Activated T-cell treated with anti-CD3 and anti-CD28 coated beads, Interleukin-2, amount 50 U/mL, for 4 hours (primary cell): ENCODE data around the gene PFKFB2. TPM values are rescaled to one million over a fixed set of nuclear protein-coding genes. Genes with fewer than 3 reads are reported as not detected.

Experiments
- ATAC-seq, 2 donors: fragments of 200-7000 bp; cut with Tn5 transposase; one replicate each; pipeline ENCODE4 v1.10.0; 2021
- DNase-seq: peaks from one replicate; pipeline ENCODE4 v3.0.0-alpha.2; 2020
- H3K27me3 Mint-ChIP-seq: one replicate; pipeline ENCODE4 v1.8.0; 2021; ENCODE audit warnings: low read depth, mixed read lengths
- H3K36me3 Mint-ChIP-seq: one replicate; pipeline ENCODE4 v1.8.0; 2022; ENCODE audit warnings: mixed read lengths; ENCODE audit not compliant: insufficient read depth
- H3K4me1 Mint-ChIP-seq: one replicate; pipeline ENCODE4 v1.8.0; 2021; ENCODE audit warnings: low read depth, mixed read lengths
- H3K4me3 Mint-ChIP-seq: one replicate; pipeline ENCODE4 v1.8.0; 2021; ENCODE audit warnings: mild to moderate bottlenecking, moderate library complexity, mixed read lengths
- H3K9me3 Mint-ChIP-seq: one replicate; pipeline ENCODE4 v1.8.0; 2021; ENCODE audit warnings: mixed read lengths
- total RNA-seq, 3 donors: library from RNA; stranded (reverse); gene quantifications; one replicate each; pipeline ENCODE4 v1.2.1, GENCODE V29; 2021

Gene PFKFB2
- total RNA-seq, 3 donors from 2014 or later = 2.8 to 5.7 (median 4.1) TPM

GRCh38 chr1:207028884-207029650, 24.0 kb upstream of the PFKFB2 start:
- no peak overlapping the region for H3K4me3 Mint-ChIP-seq
- H3K4me1 Mint-ChIP-seq = no peaks in the 10 kb centered on the region
- no peaks in the 10 kb centered on the region for H3K36me3 Mint-ChIP-seq
- ATAC-seq = no peak
- H3K9me3 Mint-ChIP-seq = no peaks in the 10 kb centered on the region
- H3K27me3 Mint-ChIP-seq = peaks cover 48% of the 10 kb centered on the region
- no peak for DNase-seq

- no peak overlapping the region for H3K4me3 Mint-ChIP-seq
These were observed 23.2 kb upstream of the PFKFB2 start for GRCh38 chr1:207029701-207030521.

GRCh38 chr1:207030522-207031009, 22.5 kb upstream of the PFKFB2 start:
- Mint-ChIP-seq H3K27me3 (peaks cover 58% of the 10 kb centered on the region), H3K4me3 (no peak overlapping the region), H3K36me3 (no peaks in the 10 kb centered on the region), H3K4me1 (no peaks in the 10 kb centered on the region), H3K9me3 (no peaks in the 10 kb centered on the region)
- no peak for ATAC-seq
- no peak for DNase-seq

More at GRCh38 chr1:207029701-207030521, 23.2 kb upstream of the PFKFB2 start:
- no peaks in the 10 kb centered on the region for H3K9me3 Mint-ChIP-seq
- no peak for DNase-seq
- H3K36me3 Mint-ChIP-seq = no peaks in the 10 kb centered on the region
- peaks cover 51% of the 10 kb centered on the region for H3K27me3 Mint-ChIP-seq
- H3K4me1 Mint-ChIP-seq = no peaks in the 10 kb centered on the region
- ATAC-seq = no peak

GRCh38 chr1:207031016-207031415, 22.1 kb upstream of the PFKFB2 start:
- Mint-ChIP-seq H3K9me3 (no peaks in the 10 kb centered on the region), H3K36me3 (no peaks in the 10 kb centered on the region), H3K27me3 (peaks cover 58% of the 10 kb centered on the region), H3K4me1 (no peaks in the 10 kb centered on the region), H3K4me3 (no peak overlapping the region)
- DNase-seq (no peak), ATAC-seq (no peak)

- no peaks in the 10 kb centered on the region for H3K36me3 Mint-ChIP-seq
- peaks cover 54% of the 10 kb centered on the region for H3K27me3 Mint-ChIP-seq
- H3K4me1 Mint-ChIP-seq = no peaks in the 10 kb centered on the region
- no peaks in the 10 kb centered on the region for H3K9me3 Mint-ChIP-seq
- no peak overlapping the region for H3K4me3 Mint-ChIP-seq
- DNase-seq (no peak), ATAC-seq (no peak)
These were observed 21.3 kb upstream of the PFKFB2 start for GRCh38 chr1:207031632-207032264.

- Mint-ChIP-seq H3K4me3 (no peak within 1 kb of the TSS), H3K9me3 (no peaks in the 10 kb centered on the region), H3K36me3 (no peaks in the 10 kb centered on the region), H3K4me1 (no peaks in the 10 kb centered on the region), H3K27me3 (peaks cover 46% of the 10 kb centered on the region)
- ATAC-seq = no peak
- no peak for DNase-seq
These were observed 20.5 kb upstream of the PFKFB2 start, which contains the start of gene C1orf116 for GRCh38 chr1:207032528-207033017. Gene C1orf116, minus strand, starts transcription at chr1:207032756. Its CDS starts 5,158 bp downstream, at chr1:207027598.

- H3K4me3 Mint-ChIP-seq = no peak overlapping the region
- no peak for DNase-seq
- ATAC-seq = no peak
- peaks cover 45% of the 10 kb centered on the region for H3K27me3 Mint-ChIP-seq
- H3K9me3 Mint-ChIP-seq = no peaks in the 10 kb centered on the region
- no peaks in the 10 kb centered on the region for H3K4me1 Mint-ChIP-seq
- H3K36me3 Mint-ChIP-seq = no peaks in the 10 kb centered on the region
These were observed 19.8 kb upstream of the PFKFB2 start for GRCh38 chr1:207033302-207033701.

- no peaks in the 10 kb centered on the region for H3K9me3 Mint-ChIP-seq
- no peak overlapping the region for H3K4me3 Mint-ChIP-seq
- ATAC-seq = no peak
- H3K36me3 Mint-ChIP-seq = no peaks in the 10 kb centered on the region
- no peak for DNase-seq
- H3K27me3 Mint-ChIP-seq = peaks cover 45% of the 10 kb centered on the region
- no peaks in the 10 kb centered on the region for H3K4me1 Mint-ChIP-seq
These were observed 18.9 kb upstream of the PFKFB2 start for GRCh38 chr1:207034208-207034607.

GRCh38 chr1:207034998-207035397, 18.1 kb upstream of the PFKFB2 start:
- Mint-ChIP-seq H3K4me3 (no peak overlapping the region), H3K27me3 (peaks cover 44% of the 10 kb centered on the region), H3K36me3 (no peaks in the 10 kb centered on the region), H3K4me1 (no peaks in the 10 kb centered on the region), H3K9me3 (no peaks in the 10 kb centered on the region)
- ATAC-seq (no peak), DNase-seq (no peak)

GRCh38 chr1:207035877-207036551, 17.1 kb upstream of the PFKFB2 start:
- ATAC-seq (peak; percentile 14 to 46), DNase-seq (no peak)
- H3K27me3 Mint-ChIP-seq = peaks cover 35% of the 10 kb centered on the region
- H3K4me1 Mint-ChIP-seq = no peaks in the 10 kb centered on the region
- H3K36me3 Mint-ChIP-seq = no peaks in the 10 kb centered on the region
- H3K9me3 Mint-ChIP-seq = no peaks in the 10 kb centered on the region
- H3K4me3 Mint-ChIP-seq = no peak overlapping the region

- no peaks in the 10 kb centered on the region for H3K9me3 Mint-ChIP-seq
- H3K27me3 Mint-ChIP-seq = peaks cover 26% of the 10 kb centered on the region
- no peak overlapping the region for H3K4me3 Mint-ChIP-seq
- ATAC-seq (no peak), DNase-seq (no peak)
- peaks cover under 1% of the 10 kb centered on the region for H3K4me1 Mint-ChIP-seq
- peaks cover under 1% of the 10 kb centered on the region for H3K36me3 Mint-ChIP-seq
These were observed 16.2 kb upstream of the PFKFB2 start for GRCh38 chr1:207036865-207037264.

GRCh38 chr1:207039380-207040180, 13.5 kb upstream of the PFKFB2 start:
- Mint-ChIP-seq H3K36me3 (peaks cover 9% of the 10 kb centered on the region), H3K9me3 (no peaks in the 10 kb centered on the region), H3K27me3 (peaks cover 10% of the 10 kb centered on the region), H3K4me1 (peaks cover 16% of the 10 kb centered on the region), H3K4me3 (no peak overlapping the region)
- ATAC-seq (no peak), DNase-seq (no peak)

- DNase-seq = no peak
- peaks cover 20% of the 10 kb centered on the region for H3K4me1 Mint-ChIP-seq
- no peaks in the 10 kb centered on the region for H3K9me3 Mint-ChIP-seq
- no peak overlapping the region for H3K4me3 Mint-ChIP-seq
- no peak for ATAC-seq
- H3K27me3 Mint-ChIP-seq = peaks cover 7% of the 10 kb centered on the region
- H3K36me3 Mint-ChIP-seq = peaks cover 13% of the 10 kb centered on the region
These were observed 12.9 kb upstream of the PFKFB2 start for GRCh38 chr1:207040181-207040533.
